SK-N-SH treated with all-trans-retinoic acid at 6 μM for 48 hours (cell line): ENCODE results near the gene SMARCA1.

Experiments used
- ATAC-seq: fragments of 200-7000 bp; cut with Tn5 transposase; 3 replicates; pipeline ENCODE4 v1.9.1; 2020; ENCODE audit warnings: mild to moderate bottlenecking, moderate library complexity
- ARNTL ChIP-seq: fragments of 450-650 bp; formaldehyde crosslinking; IDR thresholded peaks from 2 replicates; pipeline ENCODE4 v1.5.0; 2020; ENCODE audit warnings: low read depth, mild to moderate bottlenecking, moderate library complexity, borderline replicate concordance
- BACH2 ChIP-seq: fragments of 250-450 bp; sonication (Bioruptor Pico); IDR thresholded peaks from 2 replicates; pipeline ENCODE4 v1.9.0; 2021; ENCODE audit warnings: mild to moderate bottlenecking, borderline replicate concordance
- CSDC2 ChIP-seq: fragments of 250-450 bp; sonication (Bioruptor Pico); IDR thresholded peaks from 2 replicates; pipeline ENCODE4 v1.5.0; 2020; ENCODE audit warnings: mild to moderate bottlenecking, moderate library complexity
- CSRNP3 ChIP-seq: fragments of 250-450 bp; sonication (Bioruptor Pico); IDR thresholded peaks from 2 replicates; pipeline ENCODE4 v1.5.1; 2021; ENCODE audit warnings: mild to moderate bottlenecking, moderate library complexity
- GLIS3 ChIP-seq: fragments of 250-450 bp; sonication (Bioruptor Pico); IDR thresholded peaks from 2 replicates; pipeline ENCODE4 v1.5.0; 2020; ENCODE audit warnings: mild to moderate bottlenecking, moderate library complexity
- ISL1 ChIP-seq: fragments of 250-450 bp; sonication (Bioruptor Pico); IDR thresholded peaks from 2 replicates; pipeline ENCODE4 v2.1.2; 2022; ENCODE audit warnings: mild to moderate bottlenecking, moderate library complexity
- OSR1 ChIP-seq: fragments of 250-450 bp; sonication (Bioruptor Pico); IDR thresholded peaks from 2 replicates; pipeline ENCODE4 v1.8.0; 2022; ENCODE audit warnings: moderate library complexity, mild to moderate bottlenecking, inconsistent platforms
- PATZ1 ChIP-seq: fragments of 250-450 bp; sonication (Bioruptor Pico); IDR thresholded peaks from 2 replicates; pipeline ENCODE4 v1.8.0; 2020; ENCODE audit warnings: mild to moderate bottlenecking, moderate library complexity, borderline replicate concordance
- PPARA ChIP-seq: fragments of 250-450 bp; sonication (Bioruptor Pico); IDR thresholded peaks from 2 replicates; pipeline ENCODE4 v1.5.0; 2020; ENCODE audit warnings: mild to moderate bottlenecking, borderline replicate concordance
- RARB ChIP-seq: fragments of 250-450 bp; sonication (Bioruptor Pico); IDR thresholded peaks from 2 replicates; pipeline ENCODE4 v1.8.0; 2021; ENCODE audit warnings: mild to moderate bottlenecking, moderate library complexity
- SNAI2 ChIP-seq: fragments of 250-450 bp; sonication (Bioruptor Pico); IDR thresholded peaks from 2 replicates; pipeline ENCODE4 v1.5.0; 2020; ENCODE audit warnings: mild to moderate bottlenecking, moderate library complexity
- TCF4 ChIP-seq: fragments of 250-450 bp; sonication (Bioruptor Pico); IDR thresholded peaks from 2 replicates; pipeline ENCODE4 v1.8.0; 2021; ENCODE audit warnings: mild to moderate bottlenecking, moderate library complexity, borderline replicate concordance
- TOX ChIP-seq: fragments of 250-450 bp; sonication (Bioruptor Pico); IDR thresholded peaks from 2 replicates; pipeline ENCODE4 v1.8.0; 2021; ENCODE audit warnings: mild to moderate bottlenecking, moderate library complexity, borderline replicate concordance
- TSHZ2 ChIP-seq: fragments of 250-450 bp; sonication (Bioruptor Pico); IDR thresholded peaks from 2 replicates; pipeline ENCODE4 v1.5.0; 2020; ENCODE audit warnings: mild to moderate bottlenecking, moderate library complexity
- ZC3H10 ChIP-seq: fragments of 250-450 bp; sonication (Bioruptor Pico); IDR thresholded peaks from 2 replicates; pipeline ENCODE4 v1.5.1; 2021; ENCODE audit warnings: mild to moderate bottlenecking, moderate library complexity
- ZFP3 ChIP-seq: fragments of 250-450 bp; sonication (Bioruptor Pico); IDR thresholded peaks from 2 replicates; pipeline ENCODE4 v1.5.0; 2020; ENCODE audit warnings: mild to moderate bottlenecking, moderate library complexity
- ZFP30 ChIP-seq: fragments of 450-650 bp; formaldehyde crosslinking; IDR thresholded peaks from 2 replicates; pipeline ENCODE4 v1.5.0; 2022; ENCODE audit warnings: mild to moderate bottlenecking, moderate library complexity
- ZNF565 ChIP-seq: fragments of 450-650 bp; formaldehyde crosslinking; conservative IDR thresholded peaks from 2 replicates; pipeline ENCODE4 v1.5.0; 2020; ENCODE audit warnings: low read depth, mild to moderate bottlenecking, moderate library complexity
- ZNF70 ChIP-seq: fragments of 450-650 bp; formaldehyde crosslinking; IDR thresholded peaks from 2 replicates; pipeline ENCODE4 v1.5.0; 2020; ENCODE audit warnings: mild to moderate bottlenecking, moderate library complexity
- ZNF8 ChIP-seq: fragments of 450-650 bp; formaldehyde crosslinking; IDR thresholded peaks from 2 replicates; pipeline ENCODE4 v1.5.0; 2020; ENCODE audit warnings: mild to moderate bottlenecking, moderate library complexity
- TF ChIP-seq, protein P1 (sequence below): fragments of 250-450 bp; sonication (Bioruptor Pico); IDR thresholded peaks from 2 replicates; pipeline ENCODE4 v1.8.0; 2021; ENCODE audit warnings: low read depth, mild to moderate bottlenecking, moderate library complexity, borderline replicate concordance
- TF ChIP-seq, protein P2 (sequence below): fragments of 250-450 bp; sonication (Bioruptor Pico); IDR thresholded peaks from 2 replicates; pipeline ENCODE4 v1.5.1; 2020; ENCODE audit warnings: low read depth, mild to moderate bottlenecking, moderate library complexity

The SMARCA1 gene

GRCh38 chrX:129520151-129520550, 3.1 kb downstream of the SMARCA1 start (continued):
- no peak for TF ChIP-seq ARNTL (CRISPR knock-in tag)
- TF ChIP-seq, all 23 proteins: peak for 0

DNA sequence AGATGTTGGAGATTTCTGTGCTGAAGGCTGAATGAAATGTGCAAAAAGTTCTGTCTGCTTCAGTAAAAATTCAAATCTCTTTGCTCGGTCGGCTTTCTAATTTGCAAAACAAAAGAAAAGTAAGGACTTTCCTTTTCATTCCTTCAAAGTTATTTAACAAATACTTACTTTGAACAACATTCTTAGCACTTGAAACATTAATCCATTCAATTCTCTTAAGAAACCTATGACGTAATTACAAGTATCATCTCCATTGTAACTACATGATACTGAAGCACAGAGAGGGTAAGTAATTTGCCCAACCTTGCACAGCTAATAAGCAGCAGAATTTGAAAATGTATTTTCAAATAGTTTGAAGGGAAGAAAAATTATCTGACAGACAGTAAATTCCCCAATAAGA, 6.9 kb downstream of the SMARCA1 start:
- no peak for ATAC-seq
- TF ChIP-seq ISL1 (no peak), OSR1 (CRISPR knock-in tag) (no peak), SNAI2 (CRISPR knock-in tag) (no peak), PPARA (CRISPR knock-in tag) (no peak), ZFP3 (CRISPR knock-in tag) (no peak), CSDC2 (CRISPR knock-in tag) (no peak), TCF4 (CRISPR knock-in tag) (no peak), ZNF565 (CRISPR knock-in tag) (no peak)
- TF ChIP-seq, all 23 proteins: peak for 0

DNA sequence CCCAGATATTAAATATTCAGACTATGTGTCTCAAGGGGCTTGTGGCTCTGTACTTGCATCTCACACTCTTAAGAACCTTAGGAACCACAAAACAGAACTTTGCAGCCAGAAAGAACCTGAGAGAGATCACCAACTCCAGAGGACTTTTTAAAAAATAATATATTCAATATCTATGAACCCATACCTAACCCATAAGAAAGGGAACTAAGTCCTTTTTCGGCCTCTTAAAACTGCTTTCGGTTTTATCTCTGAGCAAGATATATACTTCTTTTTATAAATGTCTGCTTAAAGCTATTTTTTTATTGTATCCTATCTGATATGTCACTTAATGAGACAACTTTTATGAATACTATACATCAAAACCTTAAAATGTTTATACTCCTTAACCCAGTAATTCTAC, 10.9 kb downstream of the SMARCA1 start:
- ATAC-seq, result no peak
- TF ChIP-seq BACH2, result no peak
- no peak for TF ChIP-seq ZC3H10 (CRISPR knock-in tag)
- no peak for TF ChIP-seq TCF4 (CRISPR knock-in tag)

DNA sequence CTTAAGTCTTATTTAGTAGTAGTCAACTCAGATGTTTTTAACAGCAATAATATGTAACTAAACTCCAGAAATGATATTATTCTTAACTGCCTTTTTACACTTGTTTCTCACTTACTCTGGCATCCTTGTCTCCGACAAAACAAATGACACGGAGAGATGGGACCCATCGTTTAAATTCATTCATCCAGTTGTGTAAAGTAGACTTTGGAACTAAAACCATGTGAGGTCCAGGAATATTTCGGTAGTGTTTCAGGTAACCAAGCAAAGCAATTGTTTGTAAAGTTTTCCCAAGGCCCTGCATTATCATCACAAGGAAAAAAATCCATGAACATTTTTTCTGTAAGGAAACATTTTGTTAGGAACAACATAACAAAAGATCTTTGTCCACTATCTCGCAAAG, 11.6 kb downstream of the SMARCA1 start:
- no peak for ATAC-seq
- TF ChIP-seq PATZ1 (CRISPR knock-in tag), result no peak
- TF ChIP-seq ZFP3 (CRISPR knock-in tag), result no peak
- no peak for TF ChIP-seq ZNF565 (CRISPR knock-in tag)
- no peak for TF ChIP-seq ZNF8 (CRISPR knock-in tag)
- TF ChIP-seq GLIS3, result no peak
- no peak for TF ChIP-seq RARB (CRISPR knock-in tag)
- TF ChIP-seq, protein P1, sequence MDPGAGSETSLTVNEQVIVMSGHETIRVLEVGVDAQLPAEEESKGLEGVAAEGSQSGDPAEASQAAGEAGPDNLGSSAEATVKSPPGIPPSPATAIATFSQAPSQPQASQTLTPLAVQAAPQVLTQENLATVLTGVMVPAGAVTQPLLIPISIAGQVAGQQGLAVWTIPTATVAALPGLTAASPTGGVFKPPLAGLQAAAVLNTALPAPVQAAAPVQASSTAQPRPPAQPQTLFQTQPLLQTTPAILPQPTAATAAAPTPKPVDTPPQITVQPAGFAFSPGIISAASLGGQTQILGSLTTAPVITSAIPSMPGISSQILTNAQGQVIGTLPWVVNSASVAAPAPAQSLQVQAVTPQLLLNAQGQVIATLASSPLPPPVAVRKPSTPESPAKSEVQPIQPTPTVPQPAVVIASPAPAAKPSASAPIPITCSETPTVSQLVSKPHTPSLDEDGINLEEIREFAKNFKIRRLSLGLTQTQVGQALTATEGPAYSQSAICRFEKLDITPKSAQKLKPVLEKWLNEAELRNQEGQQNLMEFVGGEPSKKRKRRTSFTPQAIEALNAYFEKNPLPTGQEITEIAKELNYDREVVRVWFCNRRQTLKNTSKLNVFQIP, result no peak
- TF ChIP-seq TSHZ2 (CRISPR knock-in tag), result no peak
- TF ChIP-seq OSR1 (CRISPR knock-in tag), result no peak
- TF ChIP-seq SNAI2 (CRISPR knock-in tag), result no peak
- TF ChIP-seq CSRNP3 (CRISPR knock-in tag), result no peak
- no peak for TF ChIP-seq TOX (CRISPR knock-in tag)
- TF ChIP-seq ZNF70, result no peak
- no peak for TF ChIP-seq ISL1
- TF ChIP-seq ZFP30 (CRISPR knock-in tag), result no peak
- TF ChIP-seq, protein P2, sequence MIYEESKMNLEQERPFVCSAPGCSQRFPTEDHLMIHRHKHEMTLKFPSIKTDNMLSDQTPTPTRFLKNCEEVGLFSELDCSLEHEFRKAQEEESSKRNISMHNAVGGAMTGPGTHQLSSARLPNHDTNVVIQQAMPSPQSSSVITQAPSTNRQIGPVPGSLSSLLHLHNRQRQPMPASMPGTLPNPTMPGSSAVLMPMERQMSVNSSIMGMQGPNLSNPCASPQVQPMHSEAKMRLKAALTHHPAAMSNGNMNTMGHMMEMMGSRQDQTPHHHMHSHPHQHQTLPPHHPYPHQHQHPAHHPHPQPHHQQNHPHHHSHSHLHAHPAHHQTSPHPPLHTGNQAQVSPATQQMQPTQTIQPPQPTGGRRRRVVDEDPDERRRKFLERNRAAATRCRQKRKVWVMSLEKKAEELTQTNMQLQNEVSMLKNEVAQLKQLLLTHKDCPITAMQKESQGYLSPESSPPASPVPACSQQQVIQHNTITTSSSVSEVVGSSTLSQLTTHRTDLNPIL (CRISPR knock-in tag), result no peak
- TF ChIP-seq, all 23 proteins: peak for 0
